MM.1S (cell line): ENCODE data around the gene TMEM86B.

ENCODE experiments used
- DNase-seq: peaks from one replicate; pipeline ENCODE4 v3.0.0-alpha.2; 2015
- H2AFZ ChIP-seq: fragments of 300-600 bp; sonication (generic); 2 replicates; pipeline ENCODE4 v1.6.0; 2016; ENCODE audit warnings: antibody characterized with exemption, low read length
- H3F3A ChIP-seq: fragments of 300-600 bp; sonication (generic); 2 replicates; pipeline ENCODE4 v1.6.1; 2016; ENCODE audit warnings: mild to moderate bottlenecking, antibody characterized with exemption, low read length, moderate library complexity, mixed read lengths; ENCODE audit not compliant: insufficient read depth
- H3K27ac ChIP-seq: fragments of 300-600 bp; sonication (generic); 2 replicates; pipeline ENCODE4 v1.5.1; 2016; ENCODE audit warnings: mild to moderate bottlenecking, low read length
- H3K27me3 ChIP-seq: fragments of 300-600 bp; sonication (generic); replicated peaks from 2 replicates; pipeline ENCODE4 v1.6.0; 2016; ENCODE audit warnings: low read length; ENCODE audit not compliant: insufficient read depth
- H3K36me3 ChIP-seq: fragments of 300-600 bp; sonication (generic); replicated peaks from 2 replicates; pipeline ENCODE4 v1.6.1; 2016; ENCODE audit warnings: mild to moderate bottlenecking, low read length, mixed read lengths; ENCODE audit not compliant: insufficient read depth
- H3K4me1 ChIP-seq: fragments of 300-600 bp; sonication (generic); 2 replicates; pipeline ENCODE4 v1.6.1; 2016; ENCODE audit warnings: low read length, mixed read lengths
- H3K4me2 ChIP-seq: fragments of 300-600 bp; sonication (generic); 2 replicates; pipeline ENCODE4 v1.6.0; 2016; ENCODE audit warnings: low read depth, low read length
- H3K4me3 ChIP-seq: fragments of 300-600 bp; sonication (generic); 2 replicates; pipeline ENCODE4 v1.5.1; 2016; ENCODE audit warnings: low read length, mixed read lengths
- H3K79me2 ChIP-seq: fragments of 300-600 bp; sonication (generic); 2 replicates; pipeline ENCODE4 v1.6.1; 2016; ENCODE audit warnings: mixed run types, low read length, mixed read lengths
- H3K9ac ChIP-seq: fragments of 300-600 bp; sonication (generic); 2 replicates; pipeline ENCODE4 v1.6.1; 2016; ENCODE audit warnings: low read length, mixed read lengths
- H3K9me2 ChIP-seq: fragments of 300-600 bp; sonication (generic); replicated peaks from 2 replicates; pipeline ENCODE4 v1.6.1; 2016; ENCODE audit warnings: mild to moderate bottlenecking, low read length, mixed read lengths; ENCODE audit not compliant: insufficient read depth
- H3K9me3 ChIP-seq: fragments of 300-600 bp; sonication (generic); replicated peaks from 2 replicates; pipeline ENCODE4 v1.6.1; 2016; ENCODE audit warnings: mild to moderate bottlenecking, low read length, mixed read lengths; ENCODE audit not compliant: insufficient read depth
- H4K20me1 ChIP-seq: fragments of 300-600 bp; sonication (generic); 2 replicates; pipeline ENCODE4 v1.6.1; 2016; ENCODE audit warnings: mild to moderate bottlenecking, low read length, moderate library complexity, mixed read lengths; ENCODE audit not compliant: insufficient read depth
- CTCF ChIP-seq: fragments of 300-600 bp; sonication (generic); IDR thresholded peaks from 2 replicates; pipeline ENCODE4 v1.5.1; 2016; ENCODE audit warnings: antibody characterized with exemption, low read length, mixed read lengths
- EZH2 ChIP-seq: fragments of 300-600 bp; sonication (generic); optimal IDR thresholded peaks from 2 replicates; pipeline ENCODE3; 2017; ENCODE audit warnings: low read depth, mild to moderate bottlenecking, antibody characterized with exemption, low read length, mixed read lengths
- EZH2phosphoT487 ChIP-seq: fragments of 300-600 bp; sonication (generic); IDR thresholded peaks from 2 replicates; pipeline ENCODE4 v1.6.1; 2018; ENCODE audit warnings: antibody characterized with exemption, low read length

TMEM86B gene

GRCh38 chr19:55262359-55262758, 33.8 kb upstream of the TMEM86B start:
- no peaks in the 10 kb centered on the region for H3K9me2 ChIP-seq
- H3K27me3 ChIP-seq = no peaks in the 10 kb centered on the region
- no peaks in the 10 kb centered on the region for H3K36me3 ChIP-seq
- TF ChIP-seq EZH2 (no peak), CTCF (no peak), EZH2phosphoT487 (no peak)
- no peak overlapping the region for H3K27ac ChIP-seq
- no peak overlapping the region for H3K4me3 ChIP-seq
- H4K20me1 ChIP-seq = no peaks in the 10 kb centered on the region
- no peak overlapping the region for H3K9ac ChIP-seq
- H3K79me2 ChIP-seq = peaks cover 23% of the 10 kb centered on the region
- DNase-seq = no peak
- no peak overlapping the region for H2AFZ ChIP-seq
- no peaks in the 10 kb centered on the region for H3K9me3 ChIP-seq
- H3F3A ChIP-seq = peaks cover 24% of the 10 kb centered on the region
- peaks cover 13% of the 10 kb centered on the region for H3K4me1 ChIP-seq
- no peak overlapping the region for H3K4me2 ChIP-seq

- H3K79me2 ChIP-seq = peaks cover 28% of the 10 kb centered on the region
- H3F3A ChIP-seq = peaks cover 26% of the 10 kb centered on the region
- no peaks in the 10 kb centered on the region for H4K20me1 ChIP-seq
- no peak overlapping the region for H3K4me2 ChIP-seq
- no peaks in the 10 kb centered on the region for H3K27me3 ChIP-seq
- H3K9ac ChIP-seq = no peak overlapping the region
- no peaks in the 10 kb centered on the region for H3K36me3 ChIP-seq
- no peak overlapping the region for H3K27ac ChIP-seq
- no peaks in the 10 kb centered on the region for H3K9me3 ChIP-seq
- TF ChIP-seq EZH2 (no peak), EZH2phosphoT487 (no peak), CTCF (no peak)
- DNase-seq = no peak
- no peaks in the 10 kb centered on the region for H3K9me2 ChIP-seq
- peaks cover 13% of the 10 kb centered on the region for H3K4me1 ChIP-seq
- H3K4me3 ChIP-seq = no peak overlapping the region
- H2AFZ ChIP-seq = no peak overlapping the region
These were observed 33.1 kb upstream of the TMEM86B start for GRCh38 chr19:55261671-55262126.

GRCh38 chr19:55259540-55260210, 31.1 kb upstream of the TMEM86B start:
- Histone ChIP-seq H3K27me3 (no peaks in the 10 kb centered on the region), H3K4me3 (peak overlapping the region; percentile 95), H3K9ac (peak overlapping the region; percentile 93), H4K20me1 (no peaks in the 10 kb centered on the region), H3K27ac (peak overlapping the region; percentile 96), H3K4me1 (peaks cover 17% of the 10 kb centered on the region), H3K4me2 (peak overlapping the region; percentile 91), H2AFZ (peak overlapping the region; percentile 75), H3K79me2 (peaks cover 40% of the 10 kb centered on the region), H3F3A (peaks cover 47% of the 10 kb centered on the region), H3K9me2 (no peaks in the 10 kb centered on the region), H3K9me3 (no peaks in the 10 kb centered on the region), H3K36me3 (no peaks in the 10 kb centered on the region)
- TF ChIP-seq CTCF (no peak), EZH2phosphoT487 (no peak), EZH2 (no peak)
- no peak for DNase-seq
